Activated T-cell treated with anti-CD3 and anti-CD28 coated beads for 1 hour (primary cell): ENCODE measurements around the gene IGF1R.

Source experiments
- DNase-seq: peaks from one replicate; pipeline ENCODE4 v3.0.0-alpha.2; 2020; ENCODE audit warnings: low read depth

Gene IGF1R

DNA sequence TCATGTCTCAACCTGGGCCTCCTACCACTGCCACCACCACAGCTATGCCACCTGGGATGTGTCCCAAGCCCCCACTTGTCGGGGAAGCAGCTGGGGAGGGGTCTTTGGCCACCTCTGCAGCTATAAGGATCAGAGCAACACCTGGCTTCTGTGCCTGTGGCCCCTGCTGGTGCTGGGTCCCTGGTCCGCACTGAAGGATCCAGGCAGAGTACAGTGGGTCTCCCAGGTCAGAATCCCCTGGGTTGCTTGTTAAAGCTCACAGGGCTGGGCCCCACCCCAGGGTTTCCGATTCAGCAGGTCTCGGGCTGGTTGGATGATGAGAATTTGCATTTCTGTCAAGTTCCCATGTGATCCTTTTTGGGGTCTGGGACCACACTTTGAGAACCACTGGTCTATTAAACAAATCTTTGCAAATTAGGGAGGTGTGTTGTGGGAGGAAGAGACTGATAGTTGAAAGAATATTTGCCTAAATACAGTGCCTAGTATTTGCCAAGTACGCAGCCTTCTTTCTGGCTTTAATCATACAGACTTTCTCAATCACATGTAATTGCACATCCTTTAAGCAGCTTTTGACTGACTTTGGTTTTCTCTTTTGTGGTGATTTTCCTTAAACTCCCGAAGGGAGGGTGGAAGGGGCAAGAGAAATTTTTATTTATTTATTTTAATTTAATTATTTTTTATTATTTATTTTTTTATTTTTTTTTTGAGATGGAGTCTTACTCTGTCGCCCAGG, 127.3 kb downstream of the IGF1R start:
- DNase-seq, result no peak

DNA sequence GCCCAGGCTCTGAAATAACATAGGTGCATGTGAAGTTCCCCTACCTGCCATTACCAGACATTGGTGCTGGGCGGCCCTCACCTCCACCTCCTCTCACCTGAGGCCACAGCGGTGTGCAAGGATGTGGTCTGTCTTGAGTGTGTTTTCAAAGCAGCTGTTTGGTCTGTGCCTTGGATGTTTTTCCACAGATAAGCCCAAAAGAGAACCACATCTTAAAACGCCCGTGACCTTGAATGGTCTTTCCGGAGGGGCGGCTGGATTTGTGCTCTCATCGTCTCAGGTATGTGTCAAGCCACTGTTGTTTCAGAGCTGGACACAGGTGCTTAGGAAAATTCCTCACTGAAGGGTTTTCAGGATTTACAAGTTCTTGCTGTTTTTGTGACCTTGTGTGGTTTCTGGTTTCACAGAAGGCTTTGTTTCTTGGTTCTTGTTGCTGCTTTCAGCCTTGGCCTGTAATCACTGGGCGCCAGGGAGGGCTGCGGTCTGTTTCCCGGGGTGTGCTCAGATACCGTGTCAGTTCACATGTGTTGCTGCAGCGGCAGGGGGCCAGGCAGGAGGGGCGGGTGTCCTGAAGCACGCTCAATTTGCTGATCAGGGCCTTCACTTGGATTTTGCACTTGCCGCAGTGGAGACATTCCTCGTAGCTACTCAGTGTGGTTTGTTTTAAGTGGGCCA, 128.4 kb downstream of the IGF1R start:
- no peak for DNase-seq

- no peak for DNase-seq
These were observed 129.1 kb downstream of the IGF1R start for GRCh38 chr15:98777426-98777825.

- DNase-seq, result no peak
These were observed 130.1 kb downstream of the IGF1R start for GRCh38 chr15:98778263-98778959.

DNA sequence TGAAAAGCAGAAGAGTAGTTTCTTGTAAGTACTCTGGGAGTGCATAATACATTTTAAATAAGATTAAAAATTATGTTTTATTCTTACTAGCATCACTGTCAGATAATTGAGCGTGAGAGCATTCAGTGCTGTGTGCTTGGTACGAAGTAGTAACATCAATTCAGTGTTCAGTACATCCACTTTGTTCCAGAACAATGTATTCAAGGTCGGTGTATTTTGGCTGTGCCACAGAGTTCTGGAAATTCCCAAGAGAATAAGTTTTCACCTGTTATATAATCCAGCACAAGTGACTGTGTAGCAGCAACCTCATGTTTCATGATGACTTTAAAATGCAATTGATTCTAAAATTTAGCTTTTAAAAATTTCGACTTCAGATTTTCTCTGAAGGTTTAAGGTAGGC, 130.6 kb downstream of the IGF1R start:
- DNase-seq, result no peak

GRCh38 chr15:98779463-98780071, 131.2 kb downstream of the IGF1R start:
- peak; percentile 70 for DNase-seq

DNA sequence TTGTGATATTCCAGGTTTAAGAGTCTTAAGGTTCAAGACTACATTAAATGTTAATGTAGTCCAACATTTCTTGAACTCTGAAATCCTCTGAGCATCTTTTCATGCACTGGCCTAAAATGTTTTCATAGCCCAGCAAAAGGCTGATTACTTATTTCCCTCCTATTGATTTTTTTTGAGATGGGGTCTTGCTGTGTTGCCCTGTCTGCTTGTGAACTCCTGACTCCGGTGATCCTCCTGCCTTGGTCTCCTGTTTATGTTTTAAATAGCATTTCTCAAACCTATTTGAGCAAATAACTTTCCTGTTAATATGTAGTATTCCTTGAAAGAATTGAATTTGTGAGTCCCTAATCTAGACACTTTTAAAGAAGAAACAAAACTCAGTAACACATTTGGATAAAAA, 133.5 kb downstream of the IGF1R start:
- no peak for DNase-seq

DNA sequence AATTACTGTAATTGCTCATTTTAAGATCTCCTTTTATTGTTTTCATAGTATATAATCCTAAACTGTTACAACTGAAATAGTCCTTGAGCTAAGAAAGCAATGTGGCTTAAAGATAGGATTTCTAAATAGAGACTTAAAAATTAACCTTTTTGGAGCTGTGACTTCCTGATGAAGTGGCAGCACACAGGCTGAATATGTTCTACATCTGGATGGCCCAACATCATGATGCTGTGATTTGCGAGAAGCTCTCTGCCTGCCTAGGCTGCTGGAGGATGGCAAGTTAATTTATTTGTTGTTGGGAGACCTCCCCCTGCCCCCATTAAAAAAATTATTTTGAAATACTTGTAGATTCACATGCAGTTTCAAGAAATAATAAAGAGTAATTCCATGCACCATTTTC, 134.5 kb downstream of the IGF1R start:
- DNase-seq, result no peak

DNA sequence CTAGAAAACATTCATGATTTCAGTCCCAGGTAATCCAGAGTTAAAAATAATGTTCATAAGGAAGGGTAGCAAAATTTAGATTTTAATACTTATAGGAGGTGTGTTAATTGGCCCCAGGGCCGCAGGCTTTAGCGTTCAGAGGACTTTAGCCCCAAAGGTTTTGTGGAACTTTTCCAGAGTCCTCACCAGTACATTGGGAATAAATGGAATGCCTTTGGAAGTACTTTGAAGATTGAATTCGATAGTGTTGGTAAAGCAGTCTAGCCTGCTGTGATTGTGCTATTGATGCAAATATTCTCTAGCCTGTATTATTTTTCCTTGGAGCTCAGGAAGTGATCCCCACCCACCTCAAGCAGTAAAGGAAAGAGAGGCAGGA, 137.1 kb downstream of the IGF1R start:
- DNase-seq, result no peak

GRCh38 chr15:98785807-98786621, 137.7 kb downstream of the IGF1R start:
- DNase-seq, result no peak

DNA sequence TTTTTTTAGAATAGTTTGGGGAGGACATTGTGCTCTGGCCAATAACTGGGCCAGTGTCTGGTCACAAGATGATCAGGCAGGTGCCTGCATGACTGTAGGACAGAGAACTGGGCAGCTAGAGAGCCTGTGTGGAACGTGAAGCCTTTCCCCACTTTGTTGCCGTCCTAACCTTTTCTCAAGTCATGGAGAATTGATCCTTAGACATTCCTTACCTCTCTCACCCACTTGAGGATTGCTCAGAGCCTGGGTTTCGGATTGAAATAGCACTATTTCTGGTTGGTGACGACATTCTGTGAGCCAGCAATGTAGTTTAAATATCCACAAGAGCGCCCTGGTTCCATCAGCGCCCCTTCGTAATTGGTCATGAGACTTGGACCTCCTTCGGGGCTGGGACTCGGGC, 138.4 kb downstream of the IGF1R start:
- no peak for DNase-seq

DNA sequence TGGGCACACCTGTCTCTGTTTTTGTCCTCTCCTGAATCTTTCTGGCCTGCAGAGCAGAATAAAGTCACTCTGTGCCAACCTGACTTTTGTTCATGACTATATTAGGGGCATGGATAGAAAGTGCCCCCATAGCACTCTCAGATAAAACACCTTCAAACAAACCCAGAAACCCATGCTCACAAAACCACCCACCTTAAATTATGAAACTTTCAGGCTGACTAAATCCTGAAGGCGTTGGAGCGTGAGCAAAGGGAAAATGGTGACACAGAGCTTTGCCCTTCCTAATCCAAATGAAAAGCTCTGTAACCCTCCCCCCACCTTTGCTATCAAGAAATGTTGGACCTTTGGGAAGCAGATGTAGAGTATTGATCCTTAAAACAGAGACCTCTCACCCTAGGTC, 138.9 kb downstream of the IGF1R start:
- DNase-seq, result no peak

GRCh38 chr15:98787936-98788757, 139.8 kb downstream of the IGF1R start:
- DNase-seq, result no peak

GRCh38 chr15:98789020-98789419, 140.7 kb downstream of the IGF1R start:
- no peak for DNase-seq

- DNase-seq, result no peak
These were observed 141.9 kb downstream of the IGF1R start for GRCh38 chr15:98790270-98790669.

- DNase-seq, result no peak
These were observed 142.8 kb downstream of the IGF1R start for GRCh38 chr15:98791046-98791701.

GRCh38 chr15:98792117-98792516, 143.8 kb downstream of the IGF1R start:
- DNase-seq, result no peak

DNA sequence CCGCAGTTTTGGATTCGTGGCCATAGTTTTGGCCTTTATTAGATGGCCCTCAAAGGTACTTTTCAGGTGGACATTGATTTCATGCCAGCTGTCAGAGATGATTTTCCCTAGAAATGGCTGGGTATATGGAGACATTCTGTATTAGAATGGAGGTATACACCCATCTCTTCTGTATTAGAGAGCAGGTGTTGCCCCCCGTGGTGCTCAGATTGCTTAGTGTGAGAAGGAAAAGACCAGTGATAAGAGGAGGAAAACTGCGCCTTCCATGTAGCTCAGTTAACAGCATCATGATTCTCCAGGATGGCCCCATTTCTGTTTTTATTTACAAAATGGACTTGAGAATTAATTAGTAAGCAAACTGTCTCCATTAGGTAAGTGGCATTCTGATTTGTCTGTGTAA, 145.9 kb downstream of the IGF1R start:
- no peak for DNase-seq

GRCh38 chr15:98794748-98795147, 146.4 kb downstream of the IGF1R start:
- DNase-seq, result no peak

- DNase-seq, result no peak
These were observed 147.6 kb downstream of the IGF1R start for GRCh38 chr15:98795980-98796379.
